ENCODE results near the gene EHD2. TPM values are rescaled to one million over a fixed set of nuclear protein-coding genes. Genes with fewer than 3 reads are reported as not detected.
"Not testable (repeated sequence)": the region's sequence is repeated elsewhere in the genome, so short reads cannot be mapped to it uniquely, and the experiment has no call there.

Gene EHD2
- total RNA-seq, 2 experiments from 2014 or later = 0.27 to 0.41 TPM

DNA sequence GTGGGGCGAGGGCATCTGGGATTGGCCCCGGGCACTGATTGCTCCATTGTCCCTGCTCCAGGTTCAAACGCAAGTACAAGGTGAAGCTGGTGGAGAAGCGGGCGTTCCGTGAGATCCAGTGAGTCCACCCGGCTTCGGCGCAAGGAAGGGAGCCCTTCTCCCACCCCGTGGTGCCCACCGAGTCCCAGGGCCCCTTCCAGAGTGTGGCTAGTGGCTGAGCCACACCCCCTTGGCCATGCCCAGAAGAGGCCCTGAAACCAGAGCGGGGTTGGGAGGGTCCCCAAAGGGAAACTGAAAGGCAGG is 43.4 kb downstream of the EHD2 start:
- no peaks in the 10 kb centered on the region for H3K4me1 Mint-ChIP-seq (ENCODE audit: low read depth)
- H3K27ac Mint-ChIP-seq = no peak overlapping the region
- no peaks in the 10 kb centered on the region for H3K9me3 Mint-ChIP-seq
- H3K27me3 Mint-ChIP-seq (ENCODE audit: low read depth) = no peaks in the 10 kb centered on the region
- intact Hi-C loops (cut with micrococcal nuclease) = no loop called here
- no peak for DNase-seq
- CTCF ChIA-PET = interaction anchor here (0.9 kb wide), 1 partner anchor 43 kb away, joined by 3 read pairs; the partner anchor contains the start of gene EHD2
- no peak overlapping the region for H3K4me3 Mint-ChIP-seq
- peaks cover 40% of the 10 kb centered on the region for H3K36me3 Mint-ChIP-seq (ENCODE audit: low read depth)

DNA sequence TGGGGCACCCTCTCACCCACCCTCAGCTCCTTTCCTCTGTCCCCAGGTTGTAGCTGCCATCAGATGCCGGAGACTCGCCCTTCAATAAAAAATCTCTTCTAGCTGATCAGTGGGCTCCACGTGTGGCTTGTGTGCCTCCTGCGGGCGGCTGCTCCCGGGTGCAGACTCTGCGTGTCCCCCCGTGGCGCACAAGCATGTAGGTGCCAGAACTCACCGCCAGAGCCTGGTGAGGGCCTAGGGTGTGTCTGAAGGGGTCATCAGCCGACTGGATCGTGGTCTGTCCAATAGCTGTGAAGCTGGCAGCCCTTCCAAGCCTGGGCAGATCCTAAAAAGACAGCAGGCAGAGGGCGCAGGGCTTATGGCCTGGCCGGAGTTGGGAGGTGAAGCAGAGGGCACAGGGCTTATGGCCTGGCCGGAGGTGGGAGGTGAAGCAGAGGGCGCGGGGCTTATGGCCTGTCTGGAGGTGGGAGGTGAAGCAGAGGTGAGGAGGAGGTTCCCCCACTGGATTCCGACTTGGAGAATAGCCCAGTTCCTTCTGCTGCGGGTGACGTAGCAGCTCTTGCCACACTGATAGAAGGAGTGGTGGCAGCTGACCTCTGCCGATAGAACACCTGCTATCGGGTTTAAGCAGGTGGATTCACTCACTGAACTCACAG is 43.9 kb downstream of the EHD2 start:
- CTCF ChIA-PET = interaction anchor here (0.9 kb wide), 1 partner anchor 44 kb away, joined by 3 read pairs; the partner anchor contains the start of gene EHD2
- DNase-seq = no peak

DNA sequence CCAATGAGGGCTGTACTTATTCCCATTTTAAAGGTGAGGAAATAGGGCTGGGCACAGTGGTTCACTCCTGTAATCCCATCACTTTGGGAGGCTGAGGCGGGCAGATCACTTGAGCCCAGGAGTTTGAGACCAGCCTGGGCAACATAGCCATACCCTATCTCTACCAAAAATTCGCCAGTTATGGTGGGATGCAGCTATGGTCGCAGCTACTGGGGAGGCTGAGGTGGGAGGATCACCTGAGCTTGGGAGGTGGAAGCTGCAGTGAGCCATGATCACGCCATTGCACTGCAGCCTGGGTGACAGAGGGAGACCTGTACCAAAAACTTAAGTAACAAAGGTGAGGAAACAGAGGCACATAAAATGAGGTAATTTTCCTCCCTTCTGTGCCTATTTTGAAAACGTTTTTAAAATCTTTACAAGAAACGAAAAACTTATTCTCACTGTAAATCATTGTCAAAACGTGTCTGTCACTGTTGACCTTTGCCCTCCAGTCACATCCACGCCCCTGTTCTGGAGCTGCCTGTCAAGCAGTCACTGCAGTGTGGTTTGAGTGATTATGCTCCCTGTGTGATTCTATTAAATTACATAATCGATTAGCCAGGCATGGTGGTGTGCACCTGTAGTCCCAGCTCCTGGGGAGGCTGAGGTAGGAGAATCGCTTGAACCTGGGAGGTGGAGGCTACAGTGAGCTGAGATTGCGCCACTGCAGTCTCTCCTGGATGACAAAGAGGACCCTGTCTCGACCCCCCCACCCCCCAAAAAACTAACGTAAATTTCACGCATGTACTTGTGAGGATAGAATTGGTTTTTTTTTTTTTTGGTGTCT is 44.6 kb downstream of the EHD2 start:
- Mint-ChIP-seq H3K27ac (no peak overlapping the region), H3K4me3 (no peak overlapping the region), H3K36me3 (ENCODE audit: low read depth) (peaks cover 37% of the 10 kb centered on the region), H3K4me1 (ENCODE audit: low read depth) (no peaks in the 10 kb centered on the region), H3K27me3 (ENCODE audit: low read depth) (no peaks in the 10 kb centered on the region), H3K9me3 (no peaks in the 10 kb centered on the region)
- intact Hi-C loops (cut with micrococcal nuclease) = no loop called here
- CTCF ChIA-PET = interaction anchor here (0.6 kb wide), 2 partner anchors 94 to 160 kb away, joined by 3 to 4 read pairs; no protein-coding TSS in a partner anchor
- no peak for DNase-seq

More for the DNA sequence above, 43.9 kb downstream of the EHD2 start:
- H3K9me3 Mint-ChIP-seq = no peaks in the 10 kb centered on the region
- H3K4me1 Mint-ChIP-seq (ENCODE audit: low read depth) = no peaks in the 10 kb centered on the region
- intact Hi-C loops (cut with micrococcal nuclease) = no loop called here
- H3K27me3 Mint-ChIP-seq (ENCODE audit: low read depth) = no peaks in the 10 kb centered on the region
- H3K4me3 Mint-ChIP-seq = no peak overlapping the region
- H3K27ac Mint-ChIP-seq = no peak overlapping the region
- H3K36me3 Mint-ChIP-seq (ENCODE audit: low read depth) = peaks cover 40% of the 10 kb centered on the region

DNA sequence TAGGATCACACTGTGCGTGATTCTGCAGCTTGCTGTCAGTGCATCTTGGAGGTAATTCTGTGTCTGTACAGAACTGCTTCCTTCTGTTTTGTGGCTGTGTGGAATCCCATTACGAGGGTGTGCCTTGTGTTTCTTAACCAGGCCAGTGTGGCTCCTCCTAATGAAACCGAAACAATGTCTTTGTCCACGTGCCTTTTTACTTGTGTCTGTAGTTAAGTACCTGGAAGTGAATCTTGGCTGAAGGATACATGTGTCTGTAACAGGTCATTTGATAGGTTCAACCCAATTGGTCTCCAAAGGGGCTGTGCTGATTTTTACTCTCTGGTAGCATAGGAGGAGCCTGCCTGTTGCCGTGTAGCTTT is 45.2 kb downstream of the EHD2 start:
- H3K9me3 Mint-ChIP-seq = no peaks in the 10 kb centered on the region
- CTCF ChIA-PET = interaction anchor here (0.6 kb wide), 2 partner anchors 93 to 161 kb away, joined by 3 to 4 read pairs; no protein-coding TSS in a partner anchor
- no peak overlapping the region for H3K27ac Mint-ChIP-seq
- intact Hi-C loops (cut with micrococcal nuclease) = no loop called here
- no peak for DNase-seq
- no peak overlapping the region for H3K4me3 Mint-ChIP-seq
- H3K27me3 Mint-ChIP-seq (ENCODE audit: low read depth) = no peaks in the 10 kb centered on the region
- no peaks in the 10 kb centered on the region for H3K4me1 Mint-ChIP-seq (ENCODE audit: low read depth)
- peaks cover 31% of the 10 kb centered on the region for H3K36me3 Mint-ChIP-seq (ENCODE audit: low read depth)

DNA sequence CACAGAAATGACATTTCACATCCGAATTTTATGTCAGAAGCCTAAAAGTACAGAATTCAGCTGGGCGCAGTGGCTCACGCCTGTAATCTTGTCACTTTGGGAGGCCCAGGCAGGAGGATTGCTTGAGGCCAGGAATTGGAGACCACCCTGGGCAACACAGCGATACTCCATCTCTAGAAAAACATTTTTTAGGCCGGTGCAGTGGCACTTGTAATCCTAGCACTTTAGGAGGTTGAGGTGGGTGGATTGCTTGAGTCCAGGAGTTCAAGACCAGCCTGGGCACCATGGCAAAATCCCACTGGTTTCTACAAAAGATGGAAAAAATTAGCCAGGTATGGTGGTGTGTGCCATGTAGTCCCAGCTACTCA is 47.4 kb downstream of the EHD2 start:
- no peak for DNase-seq
- no peak overlapping the region for H3K4me3 Mint-ChIP-seq
- H3K27me3 Mint-ChIP-seq (ENCODE audit: low read depth) = no peaks in the 10 kb centered on the region
- no peaks in the 10 kb centered on the region for H3K4me1 Mint-ChIP-seq (ENCODE audit: low read depth)
- CTCF ChIA-PET = interaction anchor here (1.0 kb wide), 1 partner anchor 28 kb away, joined by 3 read pairs; no protein-coding TSS in a partner anchor
- H3K27ac Mint-ChIP-seq = no peak overlapping the region
- peaks cover 20% of the 10 kb centered on the region for H3K36me3 Mint-ChIP-seq (ENCODE audit: low read depth)
- intact Hi-C loops (cut with micrococcal nuclease) = no loop called here
- no peaks in the 10 kb centered on the region for H3K9me3 Mint-ChIP-seq

DNA sequence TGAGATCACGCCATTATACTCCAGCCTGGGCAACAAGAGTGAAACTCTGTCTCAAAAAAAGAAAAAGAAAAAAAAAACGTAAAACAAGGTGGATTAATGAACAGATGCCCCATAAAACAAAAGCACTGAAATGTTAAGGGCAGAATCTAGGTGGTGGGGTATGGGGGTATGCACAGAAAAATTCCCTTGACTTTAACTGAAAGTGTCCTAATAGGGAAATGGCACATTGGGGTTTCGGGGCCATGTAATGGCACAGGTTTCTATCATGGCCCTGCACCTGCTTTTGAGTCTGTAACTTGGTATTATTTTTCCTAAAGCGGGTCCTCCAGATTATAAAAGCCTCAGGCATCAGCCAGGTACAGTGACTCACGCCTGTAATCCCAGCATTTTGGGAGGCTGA is 48.3 kb downstream of the EHD2 start:
- intact Hi-C loops (cut with micrococcal nuclease) = no loop called here
- H3K27ac Mint-ChIP-seq = peak overlapping the region; percentile 50
- peaks cover 18% of the 10 kb centered on the region for H3K36me3 Mint-ChIP-seq (ENCODE audit: low read depth)
- no peaks in the 10 kb centered on the region for H3K9me3 Mint-ChIP-seq
- H3K4me3 Mint-ChIP-seq = no peak overlapping the region
- no peaks in the 10 kb centered on the region for H3K4me1 Mint-ChIP-seq (ENCODE audit: low read depth)
- CTCF ChIA-PET = no interaction called here
- no peaks in the 10 kb centered on the region for H3K27me3 Mint-ChIP-seq (ENCODE audit: low read depth)
- no peak for DNase-seq

DNA sequence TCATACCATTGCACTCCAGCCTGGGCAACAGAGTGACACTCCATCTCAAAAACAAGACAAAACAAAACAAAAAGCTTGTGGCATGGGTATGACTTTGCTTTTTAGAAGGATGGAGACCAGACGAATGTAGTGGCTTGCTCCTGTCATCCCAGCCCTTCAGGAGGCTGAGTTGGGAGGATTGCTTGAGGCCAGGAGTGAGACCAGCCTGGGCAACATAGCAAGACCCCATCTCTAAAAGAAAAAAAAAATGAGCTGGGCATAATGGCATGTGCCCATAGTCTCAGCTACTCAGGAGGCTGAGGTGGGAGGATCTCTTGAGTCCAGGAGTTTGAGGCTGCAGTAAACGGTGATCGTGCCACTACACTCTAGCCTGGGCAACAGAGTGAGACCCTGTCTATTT is 48.9 kb downstream of the EHD2 start:
- Mint-ChIP-seq H3K4me1 (ENCODE audit: low read depth) (no peaks in the 10 kb centered on the region), H3K36me3 (ENCODE audit: low read depth) (peaks cover 12% of the 10 kb centered on the region), H3K27me3 (ENCODE audit: low read depth) (no peaks in the 10 kb centered on the region), H3K27ac (no peak overlapping the region), H3K4me3 (no peak overlapping the region), H3K9me3 (no peaks in the 10 kb centered on the region)
- CTCF ChIA-PET = no interaction called here
- intact Hi-C loops (cut with micrococcal nuclease) = no loop called here
- DNase-seq = no peak

DNA sequence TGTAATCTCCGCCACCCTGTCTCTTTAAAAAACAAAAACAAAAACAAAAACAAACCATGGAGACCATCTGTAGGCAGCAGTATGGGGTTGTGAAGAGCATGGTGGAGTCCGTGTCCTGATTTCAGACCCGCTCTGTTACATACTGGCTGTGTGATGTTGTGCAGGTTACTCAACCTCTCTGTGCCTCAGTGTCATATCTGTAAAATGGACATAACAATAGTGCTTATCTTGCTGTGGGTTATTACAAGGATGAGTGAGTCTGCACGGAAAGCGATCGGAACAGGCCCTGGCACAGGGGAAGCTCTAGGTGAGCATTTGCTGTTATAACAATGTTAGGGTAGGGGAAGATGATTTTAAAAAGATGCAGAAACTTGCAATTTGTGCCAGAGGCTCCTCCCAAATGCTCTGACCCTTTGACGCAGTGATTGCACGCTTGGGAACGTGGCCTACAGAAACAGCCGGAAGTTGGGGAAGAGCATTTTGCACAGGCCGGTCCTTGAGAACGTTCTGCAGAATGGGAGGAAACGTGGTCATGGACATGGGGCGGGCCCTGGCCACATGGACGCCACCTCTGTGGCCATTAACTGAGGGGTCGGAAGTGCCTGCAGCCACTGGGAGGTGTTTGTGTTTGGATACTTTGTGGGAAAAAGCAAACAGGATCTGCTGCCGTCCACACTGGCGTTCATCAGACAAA is 49.5 kb downstream of the EHD2 start:
- Mint-ChIP-seq H3K27me3 (ENCODE audit: low read depth) (no peaks in the 10 kb centered on the region), H3K36me3 (ENCODE audit: low read depth) (peaks cover 10% of the 10 kb centered on the region), H3K9me3 (no peaks in the 10 kb centered on the region), H3K27ac (no peak overlapping the region), H3K4me3 (no peak overlapping the region), H3K4me1 (ENCODE audit: low read depth) (no peaks in the 10 kb centered on the region)
- CTCF ChIA-PET = no interaction called here
- no peak for DNase-seq
- intact Hi-C loops (cut with micrococcal nuclease) = no loop called here

DNA sequence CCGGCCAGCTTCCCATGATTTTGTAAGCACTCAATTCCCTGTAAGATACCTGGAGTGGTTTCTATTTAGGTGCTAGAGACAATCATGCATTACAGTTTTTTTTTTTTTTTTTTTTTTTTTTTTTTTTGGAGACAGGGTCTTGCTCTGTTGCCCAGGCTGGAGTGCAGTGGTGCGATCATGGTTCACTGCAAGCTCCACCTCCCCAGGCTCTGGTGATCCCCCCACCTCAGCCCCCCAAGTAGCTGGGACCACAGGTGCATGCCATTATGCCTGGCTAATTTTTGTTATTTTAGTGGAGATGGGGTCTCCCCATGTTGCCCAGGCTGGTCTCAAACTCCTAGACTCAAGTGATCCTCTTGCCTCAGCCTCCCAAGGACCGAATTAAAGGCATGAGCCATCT is 51.5 kb downstream of the EHD2 start:
- H3K4me1 Mint-ChIP-seq (ENCODE audit: low read depth); H3K36me3 Mint-ChIP-seq (ENCODE audit: low read depth); H3K9me3 Mint-ChIP-seq; H3K27ac Mint-ChIP-seq; DNase-seq; H3K27me3 Mint-ChIP-seq (ENCODE audit: low read depth); intact Hi-C loops (cut with micrococcal nuclease); H3K4me3 Mint-ChIP-seq: not testable (repeated sequence)
- CTCF ChIA-PET = interaction anchor here (1.5 to 2.3 kb wide), 3 partner anchors 23 to 52 kb away, joined by 6 to 11 read pairs (median 6); partner anchors contain the start of gene EHD2

DNA sequence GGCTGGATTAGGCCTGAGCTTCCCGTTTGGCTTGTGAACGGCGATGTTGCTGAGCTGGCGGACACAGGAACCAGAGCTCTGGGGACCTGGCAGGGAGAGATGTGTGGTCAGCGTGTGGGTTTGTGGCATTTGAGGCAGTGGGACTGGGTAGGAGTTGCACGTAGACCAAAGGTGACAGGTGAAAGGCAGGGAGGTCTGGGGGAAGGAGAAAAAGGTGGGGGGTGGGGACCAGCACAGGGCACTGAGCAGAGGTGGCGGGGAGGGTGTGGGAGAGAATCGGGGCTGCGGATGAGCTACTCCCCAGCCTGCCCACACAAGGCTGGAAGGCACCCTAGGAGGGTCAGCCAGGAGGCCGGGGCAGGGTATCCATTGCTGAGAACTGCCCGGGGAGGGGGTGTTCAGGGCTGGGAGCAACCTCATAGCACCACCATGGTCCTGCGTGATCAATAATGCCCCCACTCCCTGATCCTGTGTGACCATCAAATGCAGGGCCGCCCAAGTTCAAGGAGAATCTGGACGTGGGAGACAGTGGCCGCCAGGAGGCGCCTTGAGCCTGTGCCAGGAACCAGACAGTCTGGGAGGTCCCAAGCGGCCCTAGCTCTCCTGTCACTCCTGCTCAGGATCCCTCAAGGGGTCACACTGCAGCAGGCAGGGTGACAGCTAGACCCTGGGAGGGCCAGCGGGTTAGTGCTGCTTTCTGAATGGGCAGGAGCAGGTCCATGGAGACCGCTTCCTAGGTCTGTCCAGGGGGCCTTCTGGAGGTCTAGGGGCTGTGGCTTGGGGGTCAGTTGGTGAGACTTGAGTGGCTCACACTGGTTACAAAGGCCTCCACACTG is 52.5 kb downstream of the EHD2 start:
- H3K27me3 Mint-ChIP-seq (ENCODE audit: low read depth) = peaks cover 4% of the 10 kb centered on the region
- H3K4me3 Mint-ChIP-seq = no peak overlapping the region
- DNase-seq = peak; percentile 39
- CTCF ChIA-PET = interaction anchor here (0.7 to 2.3 kb wide), 6 partner anchors 14 to 471 kb away, joined by 3 to 11 read pairs (median 5); partner anchors contain the start of gene EHD2
- intact Hi-C loops (cut with micrococcal nuclease) = loop anchor here (1.0 kb wide), 1 partner anchor 23 kb away; no protein-coding TSS in a partner anchor
- H3K9me3 Mint-ChIP-seq = no peaks in the 10 kb centered on the region
- no peaks in the 10 kb centered on the region for H3K36me3 Mint-ChIP-seq (ENCODE audit: low read depth)
- H3K27ac Mint-ChIP-seq = no peak overlapping the region
- peaks cover 12% of the 10 kb centered on the region for H3K4me1 Mint-ChIP-seq (ENCODE audit: low read depth)

DNA sequence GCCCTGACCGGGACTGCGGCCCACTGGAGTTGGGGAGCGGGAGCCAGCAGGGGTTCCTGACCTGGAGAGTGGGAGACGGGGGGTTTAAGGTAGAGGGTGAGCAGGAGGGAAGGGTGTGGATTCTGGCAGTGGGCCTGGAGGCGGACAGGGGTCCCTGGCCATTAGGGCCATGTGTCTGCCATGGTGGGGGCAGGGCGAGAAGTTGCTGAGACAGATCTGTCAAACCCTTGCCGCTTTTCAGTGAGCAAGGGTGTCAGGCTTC is 53.1 kb downstream of the EHD2 start:
- Mint-ChIP-seq H3K4me1 (ENCODE audit: low read depth) (peaks cover 12% of the 10 kb centered on the region), H3K27me3 (ENCODE audit: low read depth) (peaks cover 4% of the 10 kb centered on the region), H3K27ac (no peak overlapping the region), H3K9me3 (no peaks in the 10 kb centered on the region), H3K4me3 (no peak overlapping the region), H3K36me3 (ENCODE audit: low read depth) (no peaks in the 10 kb centered on the region)
- CTCF ChIA-PET = interaction anchor here (1.3 to 2.3 kb wide), 2 partner anchors 13 to 21 kb away, joined by 3 to 11 read pairs; no protein-coding TSS in a partner anchor
- intact Hi-C loops (cut with micrococcal nuclease) = loop anchor here (1.0 kb wide), 1 partner anchor 22 kb away; no protein-coding TSS in a partner anchor
- DNase-seq = no peak

DNA sequence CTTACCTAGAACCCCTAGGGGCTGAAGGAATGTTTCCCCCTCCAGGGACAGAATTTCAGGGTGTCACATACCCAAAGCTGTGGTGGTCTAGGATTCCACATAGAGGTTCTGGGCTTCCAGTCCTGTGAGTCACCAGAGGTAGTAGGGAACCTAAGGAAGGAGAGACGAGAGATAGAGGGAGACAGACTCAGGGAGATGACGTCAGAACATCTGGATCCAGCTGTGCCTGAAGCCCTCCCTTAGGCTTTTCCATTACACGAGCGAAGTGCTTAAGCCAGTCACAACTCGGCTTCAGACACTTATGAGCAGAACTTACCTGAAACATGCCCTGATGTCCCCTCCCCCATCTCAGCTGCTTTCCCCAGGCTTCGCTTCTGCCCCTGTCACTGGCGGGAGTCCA is 53.4 kb downstream of the EHD2 start:
- CTCF ChIA-PET = interaction anchor here (0.6 to 1.1 kb wide), 3 partner anchors 9 to 841 kb away, joined by 3 to 4 read pairs (median 3); no protein-coding TSS in a partner anchor
- no peak for DNase-seq
- Mint-ChIP-seq H3K9me3 (no peaks in the 10 kb centered on the region), H3K4me3 (no peak overlapping the region), H3K27me3 (ENCODE audit: low read depth) (peaks cover 4% of the 10 kb centered on the region), H3K36me3 (ENCODE audit: low read depth) (no peaks in the 10 kb centered on the region), H3K4me1 (ENCODE audit: low read depth) (peaks cover 12% of the 10 kb centered on the region), H3K27ac (no peak overlapping the region)
- intact Hi-C loops (cut with micrococcal nuclease) = loop anchor here (1.0 kb wide), 1 partner anchor 22 kb away; no protein-coding TSS in a partner anchor
